SKM-1 treated with dmso at 0.1 percent for 144 hours (cell line): ENCODE results near the gene IL2RG.

Experiments
- DNase-seq: peaks from one replicate; lab custom pipeline; 2025; ENCODE audit not compliant: unreplicated experiment; lab: John Stamatoyannopoulos, UW

Gene IL2RG

DNA sequence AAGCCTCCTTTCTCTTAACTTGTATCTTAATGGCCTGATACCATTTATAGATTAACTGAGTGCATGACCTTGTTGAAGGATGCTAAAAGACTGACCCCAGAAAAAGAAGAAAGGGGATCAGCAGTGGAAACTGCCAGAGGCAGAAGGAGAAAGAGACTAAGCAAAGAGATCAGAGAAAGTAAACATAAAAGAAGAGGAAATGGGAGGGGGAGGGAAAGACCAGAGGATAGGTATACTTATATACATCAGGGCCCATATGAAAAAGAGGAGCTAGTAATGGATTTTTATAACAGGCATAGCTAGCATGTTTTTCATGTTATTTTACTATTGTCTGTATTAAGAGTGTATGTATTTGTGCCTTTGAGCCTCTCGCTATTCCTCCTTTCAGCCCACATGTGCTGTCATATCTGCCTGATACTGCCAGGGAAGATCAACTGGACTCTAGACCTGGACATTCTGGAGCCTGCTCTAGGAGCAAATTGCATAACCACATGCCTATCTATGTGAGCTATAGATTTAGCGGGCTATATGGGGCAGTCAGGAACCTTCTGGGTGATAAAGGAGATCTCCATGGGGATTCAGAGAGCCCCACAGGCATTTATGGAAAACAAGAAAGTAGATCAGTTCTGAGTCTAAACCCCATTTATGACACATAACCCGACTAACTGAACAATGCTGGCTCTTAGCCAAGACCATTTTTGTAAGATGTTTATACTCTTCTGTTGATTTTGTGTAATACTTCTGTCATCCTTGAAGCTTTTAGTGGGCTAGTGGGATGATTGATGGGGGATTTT, 29.9 kb downstream of the IL2RG start:
- DNase-seq, result no peak

GRCh38 chrX:71070531-71070930, 40.8 kb downstream of the IL2RG start:
- no peak for DNase-seq

- peak; percentile 81 for DNase-seq
Observed at GRCh38 chrX:71068044-71068918, 43.1 kb downstream of the IL2RG start, which contains the start of gene SNX12. TSS of gene SNX12 (minus strand) at chrX:71068334. CDS start at chrX:71068306, 28 bp downstream.

- DNase-seq, result no peak
Observed at GRCh38 chrX:71067712-71068043, 43.7 kb downstream of the IL2RG start.

DNA sequence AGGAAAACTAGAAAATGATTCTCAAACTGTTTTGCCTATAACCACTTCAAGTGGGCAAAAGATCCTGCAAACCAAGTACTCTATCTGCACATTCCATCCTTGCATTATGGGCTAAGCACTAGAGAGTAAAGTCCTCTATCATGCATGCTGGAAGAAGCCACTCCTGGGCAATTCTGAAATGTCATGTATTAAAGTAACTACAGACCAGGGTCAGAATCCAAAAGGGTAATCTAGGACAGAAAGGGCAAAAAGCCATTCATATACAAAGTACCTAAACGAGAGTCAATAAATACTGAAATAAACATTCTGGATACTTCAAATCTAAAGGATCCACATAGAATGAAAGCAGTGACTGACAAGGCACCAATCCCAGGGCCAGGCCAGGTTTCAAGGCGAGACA, 44.3 kb downstream of the IL2RG start:
- DNase-seq, result no peak

GRCh38 chrX:71060127-71060526, 51.2 kb downstream of the IL2RG start:
- DNase-seq, result no peak

GRCh38 chrX:71057848-71058530, 53.4 kb downstream of the IL2RG start:
- DNase-seq, result no peak
